RKO (cell line): Measurements from ENCODE around the gene GJA8.
"Not testable (repeated sequence)": the region's sequence is repeated elsewhere in the genome, so short reads cannot be mapped to it uniquely, and the experiment has no call there.

Source experiments
- DNase-seq: peaks from one replicate; pipeline ENCODE4 v3.0.0-alpha.2; 2016; ENCODE audit warnings: low spot score

GJA8 gene

GRCh38 chr1:147927689-147928088 lies 25.1 kb downstream of the GJA8 start:
- not testable (repeated sequence) for DNase-seq

- DNase-seq = peak; percentile 86
Measured at GRCh38 chr1:147928236-147929132, 25.9 kb downstream of the GJA8 start, which contains the start of gene GPR89B. TSS of gene GPR89B (plus strand) at chr1:147928420. CDS start at chr1:147928537, 117 bp downstream.

GRCh38 chr1:147931137-147931536 lies 28.5 kb downstream of the GJA8 start:
- not testable (repeated sequence) for DNase-seq

GRCh38 chr1:147935296-147935695 lies 32.7 kb downstream of the GJA8 start:
- DNase-seq = not testable (repeated sequence)

GRCh38 chr1:147940456-147940855 lies 37.9 kb downstream of the GJA8 start:
- not testable (repeated sequence) for DNase-seq

- not testable (repeated sequence) for DNase-seq
Measured at GRCh38 chr1:147942563-147942962, 40.0 kb downstream of the GJA8 start.

- DNase-seq = not testable (repeated sequence)
Measured at GRCh38 chr1:147949517-147949916, 46.9 kb downstream of the GJA8 start.
